WTC11 (cell line): ENCODE results near the gene LEKR1.

Experiments
- CBFB ChIP-seq: sonication (generic); formaldehyde crosslinking; IDR thresholded peaks from 2 replicates; pipeline ENCODE4 v1.8.1; 2022; ENCODE audit warnings: mild to moderate bottlenecking, low read depth, missing genetic modification reagents
- PRRX2 ChIP-seq: fragments of 250-450 bp; sonication (Bioruptor Pico); IDR thresholded peaks from 2 replicates; pipeline ENCODE4 v1.8.0; 2021; ENCODE audit warnings: mild to moderate bottlenecking
- TF ChIP-seq, protein P1 (sequence below): fragments of 200-600 bp; IDR thresholded peaks from 2 replicates; pipeline ENCODE4 v1.8.0; 2022; ENCODE audit warnings: antibody characterized with exemption

DNA sequence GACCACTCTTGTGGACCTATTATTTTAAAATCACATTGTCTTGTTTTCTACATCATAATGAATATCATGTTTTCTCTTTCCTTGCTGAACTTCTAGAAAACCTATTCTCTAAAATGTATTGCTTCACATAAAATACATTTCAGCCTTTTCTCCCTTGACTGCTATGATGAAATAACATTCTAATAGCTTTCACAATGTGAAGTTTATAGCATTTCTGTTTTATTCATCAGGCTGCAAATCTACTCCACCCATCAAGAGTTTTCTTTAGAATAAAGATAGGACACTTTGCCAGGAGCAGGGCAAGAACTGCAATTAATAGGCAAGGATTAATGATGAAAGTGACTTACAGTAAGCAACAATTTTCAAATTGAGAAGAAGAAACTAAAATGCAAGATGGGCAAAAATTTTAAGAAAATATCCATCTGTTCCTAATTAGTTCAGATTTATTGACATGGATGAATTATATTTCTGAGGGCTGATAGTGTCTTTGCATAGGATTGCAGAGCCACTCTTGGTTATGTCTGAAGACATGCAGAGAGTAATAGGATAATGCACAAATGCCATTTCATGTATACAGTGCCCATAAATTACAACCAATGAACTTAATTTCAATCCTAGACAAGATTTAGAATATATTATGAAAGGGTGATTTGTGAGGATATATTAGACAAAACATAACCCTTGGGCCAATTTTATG, 21.7 kb downstream of the LEKR1 start:
- TF ChIP-seq, protein P1, sequence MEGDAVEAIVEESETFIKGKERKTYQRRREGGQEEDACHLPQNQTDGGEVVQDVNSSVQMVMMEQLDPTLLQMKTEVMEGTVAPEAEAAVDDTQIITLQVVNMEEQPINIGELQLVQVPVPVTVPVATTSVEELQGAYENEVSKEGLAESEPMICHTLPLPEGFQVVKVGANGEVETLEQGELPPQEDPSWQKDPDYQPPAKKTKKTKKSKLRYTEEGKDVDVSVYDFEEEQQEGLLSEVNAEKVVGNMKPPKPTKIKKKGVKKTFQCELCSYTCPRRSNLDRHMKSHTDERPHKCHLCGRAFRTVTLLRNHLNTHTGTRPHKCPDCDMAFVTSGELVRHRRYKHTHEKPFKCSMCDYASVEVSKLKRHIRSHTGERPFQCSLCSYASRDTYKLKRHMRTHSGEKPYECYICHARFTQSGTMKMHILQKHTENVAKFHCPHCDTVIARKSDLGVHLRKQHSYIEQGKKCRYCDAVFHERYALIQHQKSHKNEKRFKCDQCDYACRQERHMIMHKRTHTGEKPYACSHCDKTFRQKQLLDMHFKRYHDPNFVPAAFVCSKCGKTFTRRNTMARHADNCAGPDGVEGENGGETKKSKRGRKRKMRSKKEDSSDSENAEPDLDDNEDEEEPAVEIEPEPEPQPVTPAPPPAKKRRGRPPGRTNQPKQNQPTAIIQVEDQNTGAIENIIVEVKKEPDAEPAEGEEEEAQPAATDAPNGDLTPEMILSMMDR = no peak
- TF ChIP-seq PRRX2 (CRISPR knock-in tag) (no peak), CBFB (CRISPR knock-in tag) (no peak)
